GM12878 (cell line): Measurements from ENCODE around the gene C16orf87. TPM values are rescaled to one million over a fixed set of nuclear protein-coding genes. Genes with fewer than 3 reads are reported as not detected.

ENCODE experiments used
- ATAC-seq: fragments of 200-7000 bp; cut with Tn5 transposase; 3 replicates; pipeline ENCODE4 v1.9.1; 2020; ENCODE audit warnings: mild to moderate bottlenecking, moderate library complexity
- BruUV-seq: library from RNA; stranded (reverse); fragments of 400-500 nt; replicated peaks from 2 replicates; lab custom pipeline; 2021; lab: Mats Ljungman, UMichigan
- CTCF ChIA-PET: fragments of 300-600 bp; sonication (Branson Sonifier 250); formaldehyde crosslinking; extraction: SDS; loops from one replicate; lab custom pipeline; 2021; ENCODE audit warnings: inconsistent platforms; lab: Yijun Ruan, JAX
- POLR2A ChIA-PET: fragments of 350-600 bp; formaldehyde crosslinking; extraction: SDS; loops from one replicate; lab custom pipeline; 2021; ENCODE audit warnings: inconsistent platforms; lab: Charles Lee
- RAD21 ChIA-PET: fragments of 300-600 bp; sonication (Branson Sonifier 250); formaldehyde crosslinking; loops from one replicate; lab custom pipeline; 2023; ENCODE audit warnings: antibody characterized with exemption; ENCODE audit not compliant: unreplicated experiment; lab: Charles Lee
- SMC1A ChIA-PET: fragments of 300-600 bp; sonication (Branson Sonifier 250); formaldehyde crosslinking; loops from one replicate; lab custom pipeline; 2023; ENCODE audit not compliant: unreplicated experiment, uncharacterized antibody; lab: Charles Lee
- DNase-seq: peaks from one replicate; pipeline ENCODE4 v3.0.0-alpha.2; 2011; ENCODE audit warnings: low read depth, low spot score
- FAIRE-seq: peaks from 3 replicates; lab custom pipeline; 2011; peaks lifted over from hg19 to GRCh38; lab: Jason Lieb, UNC
- H2AFZ ChIP-seq: 2 replicates; pipeline ENCODE4 v1.6.0; 2011; ENCODE audit warnings: low read depth, low read length, control low read depth; ENCODE audit not compliant: control insufficient read depth
- H3K27ac ChIP-seq: 2 replicates; pipeline ENCODE4 v1.5.1; 2011; ENCODE audit warnings: control low read depth; ENCODE audit not compliant: control insufficient read depth, insufficient read depth
- H3K27me3 ChIP-seq, 2 experiments: replicated peaks in 1 of 2; 2 replicates each; pipeline versions ENCODE4 v1.6.0 to v1.6.1; 2011; ENCODE audit warnings: low read length in 1 of 2; ENCODE audit not compliant: control insufficient read depth in 2 of 2, insufficient read depth in 2 of 2
- H3K36me3 ChIP-seq, 2 experiments: 2 replicates each; pipeline ENCODE4 v1.5.1; 2011; ENCODE audit warnings: low read length in 1 of 2; ENCODE audit not compliant: control insufficient read depth in 2 of 2, insufficient read depth in 2 of 2
- H3K4me1 ChIP-seq: 2 replicates; pipeline ENCODE4 v1.6.1; 2011; ENCODE audit warnings: mild to moderate bottlenecking, low read length, moderate library complexity, mixed read lengths; ENCODE audit not compliant: control insufficient read depth, insufficient read depth
- H3K4me2 ChIP-seq: 2 replicates; pipeline ENCODE4 v1.6.0; 2011; ENCODE audit warnings: control low read depth; ENCODE audit not compliant: control insufficient read depth, insufficient read depth
- H3K4me3 ChIP-seq: fragments of 200-600 bp; sonication (generic); 2 replicates; pipeline ENCODE4 v1.5.1; 2016
- H3K79me2 ChIP-seq: 2 replicates; pipeline ENCODE4 v1.6.0; 2011; ENCODE audit warnings: low read length; ENCODE audit not compliant: control insufficient read depth, insufficient read depth
- H3K9ac ChIP-seq: 2 replicates; pipeline ENCODE4 v1.8.0; 2011; ENCODE audit warnings: low read length, control low read depth, mixed read lengths; ENCODE audit not compliant: control insufficient read depth, insufficient read depth
- H3K9me3 ChIP-seq: replicated peaks from 3 replicates; pipeline ENCODE4 v1.5.1; 2011; ENCODE audit warnings: mild to moderate bottlenecking, low read length; ENCODE audit not compliant: control insufficient read depth, insufficient read depth
- H4K20me1 ChIP-seq: 2 replicates; pipeline ENCODE4 v1.6.0; 2011; ENCODE audit not compliant: control insufficient read depth, insufficient read depth
- CBX3 ChIP-seq: fragments of 200-600 bp; sonication (generic); IDR thresholded peaks from 2 replicates; pipeline ENCODE4 v1.6.1; 2016; ENCODE audit warnings: low read depth, borderline replicate concordance
- RUNX3 ChIP-seq: IDR thresholded peaks from 2 replicates; pipeline ENCODE4 v1.6.1; 2012; ENCODE audit warnings: low read length, inconsistent platforms
- WGBS: methylation state at CpG from one replicate; pipeline ENCODE4 v1.1.6; 2016; ENCODE audit warnings: low lambda C conversion rate; ENCODE audit not compliant: insufficient replicate concordance, insufficient coverage; ENCODE audit errors: missing lambda C conversion rate; 5-methylcytosine and 5-hydroxymethylcytosine counted together
- in situ Hi-C: fragments of 300-500 bp; cut with MboI; formaldehyde crosslinking; loops from 9 replicates; pipeline ENCODE4 v1.14.3; 2018; ENCODE audit warnings: mixed read lengths
- intact Hi-C: fragments of 100-400 bp; cut with micrococcal nuclease; formaldehyde crosslinking; loops from one replicate; pipeline ENCODE4 v1.14.2; 2022; ENCODE audit not compliant: unreplicated experiment
- polyA plus RNA-seq, 11 experiments: library from polyadenylated mRNA; depleted of rRNA in 4 of 11; unstranded in 6 of 11; stranded (reverse) in 5 of 11; fragments of >200 nt; fragmentation: Nextera tagmentation in 4 of 11; fragmentation: Illumina TruSeq in 1 of 11; extraction: Ambion mirVana in 4 of 11; extraction: Trizol in 1 of 11; gene quantifications; 1 replicate in 1 of 11; 2 replicates in 10 of 11; pipeline versions ENCODE4 v1.2.1 to v1.2.3, GENCODE V29; 2011 to 2016; ENCODE audit warnings: inconsistent platforms in 2 of 11, missing spikeins in 2 of 11, low read depth in 1 of 11
- total RNA-seq, 4 experiments: library from RNA; depleted of rRNA in 3 of 4; stranded (reverse); fragments of >200 nt in 3 of 4; fragmentation: Illumina TruSeq in 1 of 4; extraction: Trizol in 1 of 4; gene quantifications; 2 replicates each; pipeline versions ENCODE4 v1.2.1 to v1.2.3, GENCODE V29; 2013 to 2021
- TF ChIP-seq, protein P1 (sequence below): fragments of 450-650 bp; IDR thresholded peaks from 2 replicates; pipeline ENCODE4 v1.6.1; 2017; ENCODE audit warnings: mild to moderate bottlenecking

The C16orf87 gene
- total and polyA plus RNA-seq, 10 of the 15 experiments (the other 5 are each of a cell fraction or from before 2014, with no cell fraction given), result 18.4 to 72.6 (median 31.0) TPM

DNA sequence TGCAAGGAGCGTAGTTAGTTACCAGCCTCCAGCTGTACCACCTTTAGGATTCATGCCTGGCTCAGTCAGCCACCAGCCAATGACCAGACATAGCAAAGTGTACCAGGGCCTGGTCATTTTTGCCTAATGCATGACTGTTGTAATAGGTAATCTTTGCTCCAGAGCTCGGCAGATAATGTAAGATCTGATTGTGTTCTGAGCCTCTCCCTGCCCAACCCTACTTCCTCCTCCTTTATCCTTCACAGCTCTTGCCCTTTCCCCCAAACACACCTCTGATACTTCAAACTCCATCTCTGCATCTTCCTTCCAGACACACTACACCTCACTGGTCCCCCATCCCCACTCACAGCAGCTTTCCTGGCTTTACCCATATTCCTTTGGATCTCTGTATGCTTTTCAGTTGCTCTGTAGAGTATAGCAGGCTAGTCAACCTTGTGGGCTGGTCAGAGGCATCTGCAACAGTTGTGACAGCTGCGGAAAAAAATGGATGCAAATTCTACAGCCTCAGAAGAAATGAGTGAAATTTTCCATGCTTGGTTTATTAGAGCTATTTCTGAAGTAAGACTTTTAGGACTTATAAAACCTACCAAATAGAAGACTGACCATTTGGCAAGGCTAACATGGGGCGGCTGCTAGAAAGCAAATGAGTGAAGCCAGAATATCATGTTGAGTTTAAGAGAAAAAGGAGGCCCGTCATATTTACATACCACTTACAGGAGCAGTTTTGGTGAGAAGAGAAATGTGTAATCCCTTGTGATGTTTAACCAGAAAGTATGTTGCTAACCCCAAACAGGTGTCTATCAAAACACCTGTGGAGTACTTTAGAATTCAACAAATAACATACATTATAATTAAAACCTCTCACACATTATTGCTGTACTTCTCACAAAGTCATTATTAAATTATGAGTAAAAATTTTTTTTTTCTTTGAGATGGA lies 19.9 kb upstream of the C16orf87 start:
- Histone ChIP-seq H3K79me2 (no peaks in the 10 kb centered on the region), H3K27me3 (no peaks in the 10 kb centered on the region), H3K9ac (no peak overlapping the region), H3K4me3 (no peak overlapping the region), H2AFZ (peak overlapping the region; percentile 40), H3K4me2 (peak overlapping the region; percentile 28; the same call in 1 of the 2 replicates), H3K27ac (no peak overlapping the region), H3K9me3 (no peaks in the 10 kb centered on the region), H3K4me1 (peaks cover 4% of the 10 kb centered on the region; the same call in 1 of the 2 replicates), H3K36me3 (no peaks in the 10 kb centered on the region), H4K20me1 (no peaks in the 10 kb centered on the region)
- SMC1A ChIA-PET, result interaction anchor here (0.6 to 4.3 kb wide), 12 partner anchors 10 to 1038 kb away, joined by 3 to 35 read pairs (median 4); partner anchors contain the start of gene GPT2
- RAD21 ChIA-PET, result interaction anchor here (0.6 to 5.4 kb wide), 9 partner anchors 13 to 192 kb away, joined by 3 to 77 read pairs (median 5); no protein-coding TSS in a partner anchor
- BruUV-seq, result no TSS peak
- no peak for FAIRE-seq
- peak; percentile 56 for ATAC-seq
- CTCF ChIA-PET, result interaction anchor here (0.7 to 5.5 kb wide), 9 partner anchors 10 to 901 kb away, joined by 3 to 217 read pairs (median 12); no protein-coding TSS in a partner anchor
- intact Hi-C loops (loop anchor here (5.0 kb wide), 1 partner anchor 1316 kb away; no protein-coding TSS in a partner anchor), in situ Hi-C loops (loop anchor here (10.0 kb wide), 1 partner anchor 1314 kb away; no protein-coding TSS in a partner anchor)
- WGBS, result 25% methylated on average over 5 of the region's 5 CpGs
- no peak for DNase-seq
- POLR2A ChIA-PET, result interaction anchor here (0.7 kb wide), 1 partner anchor 10 kb away, joined by 3 read pairs; no protein-coding TSS in a partner anchor
- TF ChIP-seq CBX3 (no peak), RUNX3 (0 out of 2 replicates have a peak, but pooled peaks have one; percentile 23)
- TF ChIP-seq, protein P1, sequence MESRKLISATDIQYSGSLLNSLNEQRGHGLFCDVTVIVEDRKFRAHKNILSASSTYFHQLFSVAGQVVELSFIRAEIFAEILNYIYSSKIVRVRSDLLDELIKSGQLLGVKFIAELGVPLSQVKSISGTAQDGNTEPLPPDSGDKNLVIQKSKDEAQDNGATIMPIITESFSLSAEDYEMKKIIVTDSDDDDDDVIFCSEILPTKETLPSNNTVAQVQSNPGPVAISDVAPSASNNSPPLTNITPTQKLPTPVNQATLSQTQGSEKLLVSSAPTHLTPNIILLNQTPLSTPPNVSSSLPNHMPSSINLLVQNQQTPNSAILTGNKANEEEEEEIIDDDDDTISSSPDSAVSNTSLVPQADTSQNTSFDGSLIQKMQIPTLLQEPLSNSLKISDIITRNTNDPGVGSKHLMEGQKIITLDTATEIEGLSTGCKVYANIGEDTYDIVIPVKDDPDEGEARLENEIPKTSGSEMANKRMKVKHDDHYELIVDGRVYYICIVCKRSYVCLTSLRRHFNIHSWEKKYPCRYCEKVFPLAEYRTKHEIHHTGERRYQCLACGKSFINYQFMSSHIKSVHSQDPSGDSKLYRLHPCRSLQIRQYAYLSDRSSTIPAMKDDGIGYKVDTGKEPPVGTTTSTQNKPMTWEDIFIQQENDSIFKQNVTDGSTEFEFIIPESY, result no peak
